HepG2 (cell line): ENCODE results near the gene PRKCZ. TPM values are rescaled to one million over a fixed set of nuclear protein-coding genes. Genes with fewer than 3 reads are reported as not detected.

Source experiments
- ATAC-seq: fragments of 200-7000 bp; cut with Tn5 transposase; 3 replicates; pipeline ENCODE4 v1.9.1; 2020; ENCODE audit warnings: mild to moderate bottlenecking, moderate library complexity
- BruUV-seq: library from RNA; stranded (reverse); fragments of 400-500 nt; replicated peaks from 2 replicates; lab custom pipeline; 2021; lab: Mats Ljungman, UMichigan
- CTCF ChIA-PET: fragments of 300-600 bp; formaldehyde crosslinking; extraction: SDS; loops from one replicate; lab custom pipeline; 2021; ENCODE audit warnings: low total read pairs, inconsistent platforms, low intra/inter-chr PET ratio; lab: Yijun Ruan, JAX
- POLR2A ChIA-PET: fragments of 350-600 bp; sonication (Branson Sonifier 250); formaldehyde crosslinking; loops from one replicate; lab custom pipeline; 2020; ENCODE audit warnings: antibody characterized with exemption, inconsistent platforms; lab: Yijun Ruan, JAX
- DNase-seq: peaks from one replicate; pipeline ENCODE4 v3.0.0-alpha.2; 2015; ENCODE audit warnings: low spot score
- FAIRE-seq: peaks from 3 replicates; lab custom pipeline; 2011; peaks lifted over from hg19 to GRCh38; lab: Jason Lieb, UNC
- H2AFZ ChIP-seq: one replicate; pipeline ENCODE4 v1.6.1; 2011; ENCODE audit warnings: low read length, inconsistent platforms
- H3K27ac ChIP-seq: fragments of 300-600 bp; 3 replicates; pipeline ENCODE4 v1.8.0; 2011; ENCODE audit warnings: mixed run types, mild to moderate bottlenecking, mixed read lengths, low read length, inconsistent platforms; ENCODE audit not compliant: insufficient read depth; ENCODE audit errors: extremely low read length
- H3K27me3 ChIP-seq, 2 experiments: fragments of 200-600 bp in 1 of 2; 2 replicates in 1 of 2; 3 replicates in 1 of 2; pipeline versions ENCODE4 v1.6.0 to v1.8.0; 2011; ENCODE audit warnings: low read length in 2 of 2, mild to moderate bottlenecking in 2 of 2, moderate library complexity in 2 of 2, inconsistent platforms in 1 of 2; ENCODE audit not compliant: insufficient read depth in 2 of 2, control insufficient read depth in 1 of 2
- H3K36me3 ChIP-seq, 2 experiments: fragments of 200-600 bp in 1 of 2; replicated peaks in 1 of 2; 2 replicates in 1 of 2; 3 replicates in 1 of 2; pipeline versions ENCODE4 v1.5.1 to v1.8.0; 2011; ENCODE audit warnings: low read length in 2 of 2, inconsistent platforms in 1 of 2; ENCODE audit not compliant: insufficient read depth in 2 of 2, control insufficient read depth in 1 of 2
- H3K4me1 ChIP-seq: 2 replicates; pipeline ENCODE4 v1.5.1; 2012; ENCODE audit warnings: low read length, inconsistent platforms; ENCODE audit not compliant: insufficient read depth
- H3K4me2 ChIP-seq: 2 replicates; pipeline ENCODE4 v1.6.0; 2011; ENCODE audit warnings: low read depth, low read length, inconsistent platforms
- H3K4me3 ChIP-seq, 3 experiments: fragments of 200-600 bp in 1 of 3; sonication (generic), shearing (Covaris generic) in 1 of 3; replicated peaks in 1 of 3; 2 replicates each; pipeline ENCODE4 v1.5.1; 2011 to 2016; ENCODE audit warnings: low read length in 3 of 3, inconsistent platforms in 2 of 3, low read depth in 2 of 3, mild to moderate bottlenecking in 2 of 3, control low read depth in 1 of 3, mixed read lengths in 1 of 3; ENCODE audit not compliant: insufficient read depth in 1 of 3
- H3K79me2 ChIP-seq: one replicate; pipeline ENCODE4 v1.6.1; 2011; ENCODE audit warnings: low read length, inconsistent platforms; ENCODE audit not compliant: insufficient read depth
- H3K9ac ChIP-seq: 2 replicates; pipeline ENCODE4 v1.6.0; 2011; ENCODE audit warnings: mild to moderate bottlenecking, low read depth, low read length, inconsistent platforms; ENCODE audit not compliant: insufficient read depth
- H3K9me3 ChIP-seq: 2 replicates; pipeline ENCODE4 v1.5.1; 2012; ENCODE audit warnings: mild to moderate bottlenecking, low read length
- H4K20me1 ChIP-seq: 2 replicates; pipeline ENCODE4 v1.6.0; 2011; ENCODE audit warnings: inconsistent platforms, mild to moderate bottlenecking, low read length, moderate library complexity; ENCODE audit not compliant: insufficient read depth
- AFF4 ChIP-seq: sonication (generic); formaldehyde crosslinking; IDR thresholded peaks from 2 replicates; pipeline ENCODE4 v1.4.0; 2020; ENCODE audit warnings: missing genetic modification reagents
- NKX3-1 ChIP-seq: sonication (generic); formaldehyde crosslinking; IDR thresholded peaks from 2 replicates; pipeline ENCODE4 v1.5.0; 2020; ENCODE audit warnings: missing genetic modification reagents
- POLR2AphosphoS2 ChIP-seq: IDR thresholded peaks from 2 replicates; pipeline ENCODE4 v1.6.1; 2011; ENCODE audit warnings: low read depth, low read length, improper control_type of control experiment
- SAP130 ChIP-seq: IDR thresholded peaks from 2 replicates; pipeline ENCODE4 v1.6.1; 2016; ENCODE audit warnings: low read depth
- ZBTB33 ChIP-seq: sonication (generic); formaldehyde crosslinking; IDR thresholded peaks from 2 replicates; pipeline ENCODE4 v1.4.0; 2020; ENCODE audit warnings: missing genetic modification reagents
- ZNF138 ChIP-seq: sonication (generic); formaldehyde crosslinking; IDR thresholded peaks from 2 replicates; pipeline ENCODE4 v1.5.0; 2020; ENCODE audit warnings: mild to moderate bottlenecking, low read depth, missing genetic modification reagents
- ZNF251 ChIP-seq: sonication (generic); formaldehyde crosslinking; IDR thresholded peaks from 2 replicates; pipeline ENCODE4 v1.9.0; 2021; ENCODE audit warnings: mild to moderate bottlenecking, missing genetic modification reagents
- WGBS: methylation state at CpG from one replicate; pipeline ENCODE4 v1.1.6; 2017; ENCODE audit warnings: low lambda C conversion rate; 5-methylcytosine and 5-hydroxymethylcytosine counted together
- in situ Hi-C: cut with HindIII; loops from 2 replicates; pipeline ENCODE4 v1.10.0; 2017; ENCODE audit warnings: low pct_unique_long_range_greater_than_20kb; ENCODE audit not compliant: extremely low pct_ligation_motif_present
- intact Hi-C: fragments of 100-400 bp; cut with micrococcal nuclease; formaldehyde crosslinking; loops from one replicate; pipeline ENCODE4 v1.10.0; 2022; ENCODE audit not compliant: unreplicated experiment
- polyA plus RNA-seq, 8 experiments: library from polyadenylated mRNA; depleted of rRNA in 3 of 8; stranded (reverse) in 7 of 8; unstranded in 1 of 8; fragments of >200 nt; fragmentation: Illumina TruSeq in 4 of 8; extraction: Trizol in 4 of 8; gene quantifications; 2 replicates each; pipeline versions ENCODE4 v1.2.1 to v1.2.3, GENCODE V29; 2011 to 2016; ENCODE audit warnings: low read depth in 4 of 8, missing spikeins in 1 of 8, mixed read lengths in 1 of 8; ENCODE audit not compliant: insufficient read depth in 1 of 8
- total RNA-seq, 5 experiments: library from RNA; depleted of rRNA; stranded (reverse); fragments of >200 nt; fragmentation: Illumina TruSeq; extraction: Trizol; gene quantifications; 2 replicates each; pipeline ENCODE4 v1.2.3, GENCODE V29; 2016; ENCODE audit warnings: low read depth in 1 of 5
- TF ChIP-seq, protein P1 (sequence below): sonication (generic); IDR thresholded peaks from 2 replicates; pipeline ENCODE4 v1.6.1; 2016; ENCODE audit warnings: low read depth, borderline replicate concordance
- TF ChIP-seq, protein P2 (sequence below): sonication (generic); formaldehyde crosslinking; IDR thresholded peaks from 2 replicates; pipeline ENCODE4 v1.4.0; 2020; ENCODE audit warnings: mild to moderate bottlenecking, low read depth, missing genetic modification reagents
- TF ChIP-seq, protein P3 (sequence below): IDR thresholded peaks from 2 replicates; pipeline ENCODE4 v1.6.1; 2012; ENCODE audit warnings: inconsistent platforms
- TF ChIP-seq, protein P4 (sequence below): sonication (generic); formaldehyde crosslinking; IDR thresholded peaks from 2 replicates; pipeline ENCODE4 v1.8.1; 2023; ENCODE audit warnings: mild to moderate bottlenecking, missing genetic modification reagents
- TF ChIP-seq, protein P5 (sequence below): sonication (generic); formaldehyde crosslinking; IDR thresholded peaks from 2 replicates; pipeline ENCODE4 v1.4.0; 2020; ENCODE audit warnings: missing genetic modification reagents

The PRKCZ gene
- total and polyA plus RNA-seq, 2 of the 13 experiments (the other 11 are each of a cell fraction or from before 2014, with no cell fraction given) = 34.7 to 85.2 TPM

DNA sequence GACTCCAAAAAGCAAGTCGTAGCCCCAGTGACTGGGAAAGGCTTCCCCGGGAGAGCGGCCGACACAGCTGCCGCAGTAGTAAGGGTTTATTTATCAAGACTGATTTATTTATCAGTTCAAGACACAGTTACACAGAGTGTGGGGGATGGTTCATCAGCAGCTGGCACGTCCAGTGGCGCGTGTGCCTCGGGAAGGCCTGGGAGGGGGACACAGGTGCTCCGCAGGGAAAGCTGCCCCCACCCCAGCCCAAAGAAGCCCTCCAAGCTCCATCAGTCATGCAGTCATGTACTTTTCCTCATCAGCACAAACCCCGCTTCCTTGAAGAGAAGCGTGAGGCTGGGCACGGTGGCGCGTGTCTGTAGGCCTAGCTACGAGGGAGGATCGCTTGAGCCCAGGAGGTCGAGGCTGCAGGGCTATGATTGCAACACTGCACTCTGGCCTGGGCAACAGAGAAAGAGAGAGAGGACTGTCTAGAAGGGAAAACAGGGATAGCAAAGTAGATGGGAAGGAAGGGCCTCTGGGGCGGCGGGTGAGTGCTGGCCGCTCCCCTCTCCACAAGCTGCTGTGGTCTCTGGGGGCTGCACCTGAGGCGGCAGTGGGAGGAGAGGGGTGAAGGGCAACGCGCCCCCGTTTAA is 53.2 kb downstream of the PRKCZ start:
- DNase-seq = peak; percentile 30
- peak; percentile 96 for TF ChIP-seq ZBTB33 (CRISPR knock-in tag)
- TF ChIP-seq NKX3-1 (CRISPR knock-in tag) = no peak
- TF ChIP-seq, protein P1, sequence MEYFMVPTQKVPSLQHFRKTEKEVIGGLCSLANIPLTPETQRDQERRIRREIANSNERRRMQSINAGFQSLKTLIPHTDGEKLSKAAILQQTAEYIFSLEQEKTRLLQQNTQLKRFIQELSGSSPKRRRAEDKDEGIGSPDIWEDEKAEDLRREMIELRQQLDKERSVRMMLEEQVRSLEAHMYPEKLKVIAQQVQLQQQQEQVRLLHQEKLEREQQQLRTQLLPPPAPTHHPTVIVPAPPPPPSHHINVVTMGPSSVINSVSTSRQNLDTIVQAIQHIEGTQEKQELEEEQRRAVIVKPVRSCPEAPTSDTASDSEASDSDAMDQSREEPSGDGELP = no peak
- TF ChIP-seq, protein P2, sequence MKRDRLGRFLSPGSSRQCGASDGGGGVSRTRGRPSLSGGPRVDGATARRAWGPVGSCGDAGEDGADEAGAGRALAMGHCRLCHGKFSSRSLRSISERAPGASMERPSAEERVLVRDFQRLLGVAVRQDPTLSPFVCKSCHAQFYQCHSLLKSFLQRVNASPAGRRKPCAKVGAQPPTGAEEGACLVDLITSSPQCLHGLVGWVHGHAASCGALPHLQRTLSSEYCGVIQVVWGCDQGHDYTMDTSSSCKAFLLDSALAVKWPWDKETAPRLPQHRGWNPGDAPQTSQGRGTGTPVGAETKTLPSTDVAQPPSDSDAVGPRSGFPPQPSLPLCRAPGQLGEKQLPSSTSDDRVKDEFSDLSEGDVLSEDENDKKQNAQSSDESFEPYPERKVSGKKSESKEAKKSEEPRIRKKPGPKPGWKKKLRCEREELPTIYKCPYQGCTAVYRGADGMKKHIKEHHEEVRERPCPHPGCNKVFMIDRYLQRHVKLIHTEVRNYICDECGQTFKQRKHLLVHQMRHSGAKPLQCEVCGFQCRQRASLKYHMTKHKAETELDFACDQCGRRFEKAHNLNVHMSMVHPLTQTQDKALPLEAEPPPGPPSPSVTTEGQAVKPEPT (CRISPR knock-in tag) = peak; percentile 44; the same call in 1 of the 2 replicates
- peak; percentile 41; the same call in 1 of the 2 replicates for TF ChIP-seq SAP130
- TF ChIP-seq, protein P3, sequence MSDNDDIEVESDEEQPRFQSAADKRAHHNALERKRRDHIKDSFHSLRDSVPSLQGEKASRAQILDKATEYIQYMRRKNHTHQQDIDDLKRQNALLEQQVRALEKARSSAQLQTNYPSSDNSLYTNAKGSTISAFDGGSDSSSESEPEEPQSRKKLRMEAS = peak; percentile 89
- no peak for TF ChIP-seq POLR2AphosphoS2
- TF ChIP-seq, protein P4, sequence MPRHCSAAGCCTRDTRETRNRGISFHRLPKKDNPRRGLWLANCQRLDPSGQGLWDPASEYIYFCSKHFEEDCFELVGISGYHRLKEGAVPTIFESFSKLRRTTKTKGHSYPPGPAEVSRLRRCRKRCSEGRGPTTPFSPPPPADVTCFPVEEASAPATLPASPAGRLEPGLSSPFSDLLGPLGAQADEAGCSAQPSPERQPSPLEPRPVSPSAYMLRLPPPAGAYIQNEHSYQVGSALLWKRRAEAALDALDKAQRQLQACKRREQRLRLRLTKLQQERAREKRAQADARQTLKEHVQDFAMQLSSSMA (CRISPR knock-in tag) = no peak
- no peak for TF ChIP-seq ZNF251 (CRISPR knock-in tag)
- TF ChIP-seq AFF4 (CRISPR knock-in tag) = no peak
- TF ChIP-seq ZNF138 (CRISPR knock-in tag) = no peak
- TF ChIP-seq, protein P5, sequence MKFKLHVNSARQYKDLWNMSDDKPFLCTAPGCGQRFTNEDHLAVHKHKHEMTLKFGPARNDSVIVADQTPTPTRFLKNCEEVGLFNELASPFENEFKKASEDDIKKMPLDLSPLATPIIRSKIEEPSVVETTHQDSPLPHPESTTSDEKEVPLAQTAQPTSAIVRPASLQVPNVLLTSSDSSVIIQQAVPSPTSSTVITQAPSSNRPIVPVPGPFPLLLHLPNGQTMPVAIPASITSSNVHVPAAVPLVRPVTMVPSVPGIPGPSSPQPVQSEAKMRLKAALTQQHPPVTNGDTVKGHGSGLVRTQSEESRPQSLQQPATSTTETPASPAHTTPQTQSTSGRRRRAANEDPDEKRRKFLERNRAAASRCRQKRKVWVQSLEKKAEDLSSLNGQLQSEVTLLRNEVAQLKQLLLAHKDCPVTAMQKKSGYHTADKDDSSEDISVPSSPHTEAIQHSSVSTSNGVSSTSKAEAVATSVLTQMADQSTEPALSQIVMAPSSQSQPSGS (CRISPR knock-in tag) = 0 out of 2 replicates have a peak, but pooled peaks have one; percentile 25

More for the DNA sequence above, 53.2 kb downstream of the PRKCZ start:
- no peaks in the 10 kb centered on the region for H3K79me2 ChIP-seq
- no peak overlapping the region for H3K9ac ChIP-seq
- in situ Hi-C loops (loop anchor here (5.0 kb wide), 1 partner anchor 34 kb away; no protein-coding TSS in a partner anchor), intact Hi-C loops (no loop called here)
- WGBS = 62% methylated on average over 24 of the region's 25 CpGs
- CTCF ChIA-PET = no interaction called here
- no peak overlapping the region for H2AFZ ChIP-seq
- peak; percentile 41 for ATAC-seq
- no peak overlapping the region for H3K4me2 ChIP-seq
- no peak overlapping the region; a peak in 1 of 6 replicates for H3K4me3 ChIP-seq
- no peaks in the 10 kb centered on the region for H3K27me3 ChIP-seq
- H3K27ac ChIP-seq = peak overlapping the region; percentile 78
- peaks cover 39% of the 10 kb centered on the region for H3K4me1 ChIP-seq
- no peaks in the 10 kb centered on the region for H4K20me1 ChIP-seq
- peak; percentile 55 for FAIRE-seq
- POLR2A ChIA-PET = interaction anchor here (2.6 kb wide), 1 partner anchor 34 kb away, joined by 12 read pairs; no protein-coding TSS in a partner anchor
- no TSS peak for BruUV-seq
- peaks cover 8 to 17% of the 10 kb centered on the region in 2 experiments; a peak in 3 of 5 replicates for H3K36me3 ChIP-seq
- H3K9me3 ChIP-seq = no peaks in the 10 kb centered on the region
